GM12892 (cell line): ENCODE measurements around the gene UXT.
A peak's percentile ranks its signal among the peaks of the same experiment; 100 is the strongest.

Source experiments
- DNase-seq: peaks from one replicate; pipeline ENCODE4 v3.0.0; 2011; ENCODE audit not compliant: insufficient read length
- FAIRE-seq: peaks from 2 replicates; lab custom pipeline; 2011; peaks lifted over from hg19 to GRCh38; lab: Jason Lieb, UNC
- POLR2A ChIP-seq: IDR thresholded peaks from 2 replicates; pipeline ENCODE4 v1.6.1; 2011; ENCODE audit warnings: low read depth, low read length, control low read depth
- POLR2AphosphoS5 ChIP-seq: IDR thresholded peaks from 2 replicates; pipeline ENCODE4 v1.6.1; 2011; ENCODE audit warnings: low read depth, low read length, control low read depth
- TAF1 ChIP-seq: IDR thresholded peaks from 2 replicates; pipeline ENCODE4 v1.6.1; 2011; ENCODE audit warnings: low read depth, mild to moderate bottlenecking, control low read depth, low read length, borderline replicate concordance

UXT gene

GRCh38 chrX:47644557-47645091 lies 14.4 kb downstream of the UXT start:
- TF ChIP-seq POLR2AphosphoS5 (no peak), TAF1 (no peak), POLR2A (no peak)
- DNase-seq (no peak), FAIRE-seq (peak; percentile 67)

GRCh38 chrX:47643926-47644325 lies 15.1 kb downstream of the UXT start:
- TF ChIP-seq POLR2A (no peak), POLR2AphosphoS5 (no peak), TAF1 (no peak)
- FAIRE-seq (no peak), DNase-seq (no peak)

GRCh38 chrX:47638816-47639215 lies 20.2 kb downstream of the UXT start:
- TF ChIP-seq POLR2A (no peak), POLR2AphosphoS5 (no peak), TAF1 (no peak)
- FAIRE-seq, result no peak

GRCh38 chrX:47637546-47638195 lies 21.3 kb downstream of the UXT start:
- TF ChIP-seq POLR2A, result no peak
- TF ChIP-seq POLR2AphosphoS5, result no peak
- no peak for TF ChIP-seq TAF1
- DNase-seq (no peak), FAIRE-seq (no peak)

More at GRCh38 chrX:47638816-47639215, 20.2 kb downstream of the UXT start:
- DNase-seq, result no peak

GRCh38 chrX:47634871-47635575 lies 24.0 kb downstream of the UXT start:
- FAIRE-seq (no peak), DNase-seq (no peak)
- TF ChIP-seq TAF1 (no peak), POLR2AphosphoS5 (no peak), POLR2A (no peak)

GRCh38 chrX:47633689-47634590 lies 25.0 kb downstream of the UXT start:
- TF ChIP-seq POLR2A (0 out of 2 replicates have a peak, but pooled peaks have one; percentile 18), POLR2AphosphoS5 (peak; percentile 18; the same call in 1 of the 2 replicates), TAF1 (no peak)
- no peak for FAIRE-seq
- no peak for DNase-seq

- no peak for TF ChIP-seq TAF1
- FAIRE-seq (no peak), DNase-seq (no peak)
These were observed 26.3 kb downstream of the UXT start for GRCh38 chrX:47632666-47633065.

- TF ChIP-seq POLR2AphosphoS5 (no peak), TAF1 (no peak), POLR2A (no peak)
- DNase-seq (no peak), FAIRE-seq (peak; percentile 76)
These were observed 27.3 kb downstream of the UXT start for GRCh38 chrX:47631676-47632075.

GRCh38 chrX:47629419-47630200 lies 29.4 kb downstream of the UXT start, which contains the start of gene CFP:
TSS of gene CFP (minus strand) at chrX:47629930. CDS start at chrX:47629844, 86 bp downstream.
- DNase-seq (no peak), FAIRE-seq (no peak)
- TF ChIP-seq POLR2A (no peak), POLR2AphosphoS5 (no peak), TAF1 (no peak)

- DNase-seq, result no peak
- TF ChIP-seq POLR2AphosphoS5 (no peak), TAF1 (no peak), POLR2A (no peak)
- peak; percentile 82 for FAIRE-seq
These were observed 30.0 kb downstream of the UXT start for GRCh38 chrX:47628982-47629381.

- no peak for TF ChIP-seq POLR2A
- no peak for TF ChIP-seq TAF1
- no peak for TF ChIP-seq POLR2AphosphoS5
- FAIRE-seq (no peak), DNase-seq (no peak)
These were observed 33.6 kb downstream of the UXT start for GRCh38 chrX:47625365-47625764.

- FAIRE-seq, result no peak
- DNase-seq, result no peak
- no peak for TF ChIP-seq POLR2AphosphoS5
- no peak for TF ChIP-seq TAF1
These were observed 35.4 kb downstream of the UXT start for GRCh38 chrX:47623540-47624027.
